ENCODE results near the gene HDGFL3.

GRCh38 chr15:83194528-83194927 is 13.1 kb downstream of the HDGFL3 start:
- TF ChIP-seq GATA3 (IDR thresholded peaks at IDR 0.05; ENCODE audit: low read depth, low read length) (no peak), GATA2 (IDR thresholded peaks at IDR 0.05; ENCODE audit: low read depth, low read length) (no peak)

Measured in SH-SY5Y (cell line).